B cell (primary cell): ENCODE results near the gene GLB1L2. TPM values are rescaled to one million over a fixed set of nuclear protein-coding genes. Genes with fewer than 3 reads are reported as not detected.

Experiments
- ATAC-seq: fragments of 200-7000 bp; cut with Tn5 transposase; one replicate; pipeline ENCODE4 v1.10.0; 2021; ENCODE audit warnings: low read depth, mild to moderate bottlenecking, moderate number of reproducible peaks, moderate library complexity
- CTCF ChIA-PET: fragments of 350-600 bp; sonication (Branson Sonifier 250); formaldehyde crosslinking; loops from one replicate; lab custom pipeline; 2021; ENCODE audit warnings: antibody characterized with exemption, inconsistent platforms; lab: Charles Lee
- POLR2A ChIA-PET: fragments of 350-600 bp; sonication (Branson Sonifier 250); formaldehyde crosslinking; loops from one replicate; lab custom pipeline; 2021; ENCODE audit warnings: antibody characterized with exemption; lab: Charles Lee
- DNase-seq: peaks from one replicate; pipeline ENCODE4 v3.0.0; 2013
- H2AFZ ChIP-seq: 2 replicates; pipeline ENCODE4 v1.6.1; 2012; ENCODE audit warnings: mild to moderate bottlenecking, low read depth, low read length; ENCODE audit not compliant: insufficient read depth, poor library complexity, severe bottlenecking
- H3K27ac ChIP-seq, 2 donors: 1 replicate in 1 of 2; 2 replicates in 1 of 2; pipeline ENCODE4 v1.5.1; 2012 to 2013; ENCODE audit warnings: low read length in 2 of 2, mild to moderate bottlenecking in 2 of 2, moderate library complexity in 1 of 2
- H3K27me3 ChIP-seq, 4 experiments: fragments of 200-600 bp in 1 of 4; sonication (generic) in 1 of 4; replicated peaks in 1 of 4; 1 replicate in 2 of 4; 2 replicates in 2 of 4; pipeline versions ENCODE4 v1.6.1 to v1.7.0; 2013 to 2016; ENCODE audit warnings: low read length in 3 of 4, mild to moderate bottlenecking in 2 of 4, mixed read lengths in 1 of 4, moderate library complexity in 1 of 4; ENCODE audit not compliant: insufficient read depth in 4 of 4, control insufficient read depth in 3 of 4; ENCODE audit errors: control extremely low read depth in 1 of 4
- H3K36me3 ChIP-seq, 2 experiments: replicated peaks in 1 of 2; 1 replicate in 1 of 2; 2 replicates in 1 of 2; pipeline versions ENCODE4 v1.6.1 to v1.7.1; 2013; ENCODE audit warnings: low read length in 1 of 2; ENCODE audit not compliant: insufficient read depth in 2 of 2, control insufficient read depth in 1 of 2; ENCODE audit errors: control extremely low read depth in 1 of 2, extremely low read depth in 1 of 2
- H3K4me1 ChIP-seq, 2 donors: fragments of 200-600 bp in 1 of 2; sonication (generic) in 1 of 2; 1 replicate in 1 of 2; 2 replicates in 1 of 2; pipeline versions ENCODE4 v1.5.1 to v1.6.1; 2013 to 2017; ENCODE audit warnings: low read length in 2 of 2; ENCODE audit not compliant: control insufficient read depth in 2 of 2, insufficient read depth in 2 of 2
- H3K4me2 ChIP-seq: replicated peaks from 2 replicates; pipeline ENCODE3; 2012; ENCODE audit warnings: mild to moderate bottlenecking, low read depth, low read length; ENCODE audit not compliant: poor library complexity, severe bottlenecking
- H3K4me3 ChIP-seq, 5 experiments: fragments of 200-600 bp in 1 of 5; sonication (generic) in 1 of 5; 1 replicate in 3 of 5; 2 replicates in 2 of 5; pipeline versions ENCODE4 v1.5.1 to v1.7.0; 2011 to 2016; ENCODE audit warnings: low read length in 4 of 5, mild to moderate bottlenecking in 4 of 5, low read depth in 2 of 5, control low read depth in 1 of 5, moderate library complexity in 1 of 5; ENCODE audit not compliant: insufficient read depth in 1 of 5; ENCODE audit errors: control extremely low read depth in 1 of 5, extremely low read depth in 1 of 5
- H3K79me2 ChIP-seq: fragments of 200-600 bp; sonication (generic); one replicate; pipeline ENCODE4 v1.6.0; 2016; ENCODE audit warnings: low read length; ENCODE audit not compliant: control insufficient read depth, insufficient read depth
- H3K9ac ChIP-seq: fragments of 200-600 bp; sonication (generic); 2 replicates; pipeline ENCODE4 v1.6.1; 2017; ENCODE audit warnings: mild to moderate bottlenecking, low read length, moderate library complexity
- H3K9me3 ChIP-seq, 3 donors: one replicate each; pipeline versions ENCODE4 v1.6.1 to v1.7.1; 2013; ENCODE audit warnings: low read length in 2 of 3; ENCODE audit not compliant: control insufficient read depth in 2 of 3, insufficient read depth in 1 of 3; ENCODE audit errors: control extremely low read depth in 1 of 3
- H4K20me1 ChIP-seq: 2 replicates; pipeline ENCODE4 v1.6.0; 2012; ENCODE audit warnings: mild to moderate bottlenecking, low read length; ENCODE audit not compliant: insufficient read depth, control insufficient read depth, poor library complexity, severe bottlenecking
- H3K27ac Mint-ChIP-seq: one replicate; pipeline ENCODE4 v1.8.0; 2021; ENCODE audit warnings: mixed read lengths
- H3K27me3 Mint-ChIP-seq: one replicate; pipeline ENCODE4 v1.8.0; 2021; ENCODE audit warnings: mixed read lengths
- H3K4me1 Mint-ChIP-seq: one replicate; pipeline ENCODE4 v1.8.0; 2021; ENCODE audit warnings: mixed read lengths
- H3K4me3 Mint-ChIP-seq: one replicate; pipeline ENCODE4 v1.8.0; 2021; ENCODE audit warnings: mixed read lengths
- H3K9me3 Mint-ChIP-seq: one replicate; pipeline ENCODE4 v1.8.0; 2022; ENCODE audit warnings: mixed read lengths; ENCODE audit not compliant: insufficient read depth
- EZH2 ChIP-seq: IDR thresholded peaks from 2 replicates; pipeline ENCODE4 v1.6.1; 2012; ENCODE audit warnings: borderline replicate concordance, low read depth, mild to moderate bottlenecking, moderate library complexity, low read length; ENCODE audit not compliant: insufficient read depth, poor library complexity, severe bottlenecking
- WGBS: methylation state at CpG from one replicate; pipeline ENCODE4 v1.1.5; 2013; ENCODE audit warnings: missing lambda C conversion rate; ENCODE audit not compliant: insufficient coverage; 5-methylcytosine and 5-hydroxymethylcytosine counted together
- intact Hi-C: fragments of 100-400 bp; cut with micrococcal nuclease; formaldehyde crosslinking; loops from one replicate; pipeline ENCODE4 v1.10.0; 2022
- polyA plus RNA-seq: library from polyadenylated mRNA; depleted of rRNA; stranded (reverse); fragments of >200 nt; gene quantifications from 2 replicates; pipeline ENCODE4 v1.2.3, GENCODE V29; 2012
- total RNA-seq, 2 donors: library from RNA; stranded (reverse); fragments of 120-200 nt in 1 of 2; gene quantifications; 1 replicate in 1 of 2; 2 replicates in 1 of 2; pipeline versions ENCODE4 v1.2.3 to v1.2.4, GENCODE V29; 2013 to 2022
- TF ChIP-seq, protein P1 (sequence below): fragments of 200-600 bp; IDR thresholded peaks from one replicate; pipeline ENCODE4 v1.8.0; 2022; ENCODE audit warnings: antibody characterized with exemption, mild to moderate bottlenecking

The GLB1L2 gene
- total and polyA plus RNA-seq, 2 donors (not counting 1 experiment from before 2014, with no cell fraction given): 0.31 to 0.44 TPM

DNA sequence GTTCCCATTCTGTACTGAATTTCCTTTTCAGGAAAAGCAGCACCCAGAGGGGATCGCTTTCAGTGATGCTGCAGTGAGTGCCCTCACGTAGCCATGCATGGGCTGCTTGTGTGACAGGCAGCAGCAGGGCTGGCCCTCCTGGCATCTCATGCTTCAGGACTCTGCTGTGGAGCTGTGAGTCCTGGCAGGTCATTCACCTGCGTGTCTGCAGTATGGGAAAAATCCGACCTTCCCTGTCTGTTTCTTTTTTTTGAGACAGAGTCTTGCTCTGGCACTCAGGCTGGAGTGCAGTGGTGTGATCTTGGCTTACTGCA is 13.4 kb downstream of the GLB1L2 start:
- Histone ChIP-seq H3K4me2 (no peak overlapping the region), H3K36me3 (no peaks in the 10 kb centered on the region), H2AFZ (no peak overlapping the region), H3K27me3 (no peaks in the 10 kb centered on the region), H4K20me1 (no peaks in the 10 kb centered on the region), H3K4me3 (no peak overlapping the region), H3K79me2 (no peaks in the 10 kb centered on the region), H3K27ac (no peak overlapping the region), H3K4me1 (no peaks in the 10 kb centered on the region), H3K9ac (no peak overlapping the region), H3K9me3 (peaks cover 0 to 3% (median 0%) of the 10 kb centered on the region in 3 donors)
- ATAC-seq (no peak), DNase-seq (no peak)
- CTCF ChIA-PET: no interaction called here
- no peak for TF ChIP-seq EZH2
- TF ChIP-seq, protein P1, sequence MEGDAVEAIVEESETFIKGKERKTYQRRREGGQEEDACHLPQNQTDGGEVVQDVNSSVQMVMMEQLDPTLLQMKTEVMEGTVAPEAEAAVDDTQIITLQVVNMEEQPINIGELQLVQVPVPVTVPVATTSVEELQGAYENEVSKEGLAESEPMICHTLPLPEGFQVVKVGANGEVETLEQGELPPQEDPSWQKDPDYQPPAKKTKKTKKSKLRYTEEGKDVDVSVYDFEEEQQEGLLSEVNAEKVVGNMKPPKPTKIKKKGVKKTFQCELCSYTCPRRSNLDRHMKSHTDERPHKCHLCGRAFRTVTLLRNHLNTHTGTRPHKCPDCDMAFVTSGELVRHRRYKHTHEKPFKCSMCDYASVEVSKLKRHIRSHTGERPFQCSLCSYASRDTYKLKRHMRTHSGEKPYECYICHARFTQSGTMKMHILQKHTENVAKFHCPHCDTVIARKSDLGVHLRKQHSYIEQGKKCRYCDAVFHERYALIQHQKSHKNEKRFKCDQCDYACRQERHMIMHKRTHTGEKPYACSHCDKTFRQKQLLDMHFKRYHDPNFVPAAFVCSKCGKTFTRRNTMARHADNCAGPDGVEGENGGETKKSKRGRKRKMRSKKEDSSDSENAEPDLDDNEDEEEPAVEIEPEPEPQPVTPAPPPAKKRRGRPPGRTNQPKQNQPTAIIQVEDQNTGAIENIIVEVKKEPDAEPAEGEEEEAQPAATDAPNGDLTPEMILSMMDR: no peak
- intact Hi-C loops: no loop called here
- Mint-ChIP-seq H3K27me3 (peaks cover 3% of the 10 kb centered on the region), H3K9me3 (no peaks in the 10 kb centered on the region), H3K4me3 (no peak overlapping the region), H3K27ac (no peak overlapping the region), H3K4me1 (peaks cover 4% of the 10 kb centered on the region)
- 96% methylated on average over 4 of the region's 4 CpGs for WGBS
- POLR2A ChIA-PET: no interaction called here

DNA sequence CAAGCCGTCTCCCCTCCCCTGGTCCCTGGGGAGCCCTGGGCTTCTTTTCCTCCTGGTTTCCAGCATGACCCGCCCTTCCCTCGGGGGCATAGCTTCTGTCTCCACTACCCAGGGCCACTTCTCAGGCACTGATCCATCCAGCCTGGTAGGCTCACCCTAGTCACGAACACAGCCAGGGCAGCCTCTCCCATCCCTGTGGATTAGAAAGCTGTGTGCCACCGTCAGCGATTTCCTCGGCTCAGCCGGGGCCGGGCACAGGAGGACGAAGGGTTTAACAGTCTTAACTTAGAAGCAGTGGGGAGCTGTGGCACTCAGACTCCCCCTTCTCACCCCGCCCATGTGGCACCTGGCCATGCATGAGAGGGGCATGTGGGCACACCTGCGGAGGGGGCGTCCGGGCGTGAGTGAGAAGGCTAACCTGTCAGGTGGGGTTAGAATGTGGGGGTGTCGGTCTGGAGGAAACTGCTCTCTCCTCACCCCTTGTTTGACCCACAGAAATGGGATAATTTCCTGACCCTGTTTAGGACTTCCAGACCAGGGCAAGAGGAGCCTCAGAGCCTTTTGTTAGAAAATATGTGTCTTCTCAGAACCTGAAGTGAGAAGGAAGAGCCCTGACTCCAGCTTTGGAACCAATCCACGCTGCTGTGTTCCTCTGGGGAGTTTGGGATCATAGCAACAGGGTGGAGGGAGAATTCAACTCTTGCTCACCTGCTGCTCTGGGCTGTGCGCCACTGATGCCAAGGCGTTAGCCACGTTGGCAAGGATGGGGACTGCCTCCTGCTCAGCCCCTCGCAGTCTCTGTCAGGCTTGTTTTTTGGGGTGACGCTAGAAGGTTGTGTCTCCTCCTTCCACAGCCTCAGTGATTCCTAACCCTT is 14.6 kb downstream of the GLB1L2 start:
- CTCF ChIA-PET: no interaction called here
- intact Hi-C loops: no loop called here
- no peaks in the 10 kb centered on the region for H3K36me3 ChIP-seq
- H3K9me3 ChIP-seq: peaks cover 0 to 3% (median 0%) of the 10 kb centered on the region in 3 donors
- H3K4me3 ChIP-seq: no peak overlapping the region
- H3K9ac ChIP-seq: no peak overlapping the region
- no peak overlapping the region for H3K27ac ChIP-seq
- H3K4me1 ChIP-seq: no peaks in the 10 kb centered on the region
- WGBS: 95% methylated on average over 16 of the region's 22 CpGs
- H2AFZ ChIP-seq: no peak overlapping the region
- TF ChIP-seq, protein P1: no peak
- TF ChIP-seq EZH2: no peak
- POLR2A ChIA-PET: no interaction called here
- no peaks in the 10 kb centered on the region for H3K27me3 ChIP-seq
- H3K79me2 ChIP-seq: no peaks in the 10 kb centered on the region
- DNase-seq (no peak), ATAC-seq (no peak)
- H3K4me3 Mint-ChIP-seq: no peak overlapping the region
- no peak overlapping the region for H3K27ac Mint-ChIP-seq
- H3K27me3 Mint-ChIP-seq: peaks cover 3% of the 10 kb centered on the region
- H3K4me1 Mint-ChIP-seq: peaks cover 4% of the 10 kb centered on the region
- no peaks in the 10 kb centered on the region for H3K9me3 Mint-ChIP-seq
- no peak overlapping the region for H3K4me2 ChIP-seq
- no peaks in the 10 kb centered on the region for H4K20me1 ChIP-seq
